GM21381 (cell line): ENCODE data around the gene PLEKHA6.

Experiments used
- ATAC-seq: cut with Tn5 transposase; IDR thresholded peaks from one replicate; pipeline ENCODE4 v1.9.1; 2021; ENCODE audit warnings: mild to moderate bottlenecking, moderate library complexity; ENCODE audit not compliant: unreplicated experiment

Gene PLEKHA6

GRCh38 chr1:204263254-204263910 is 96.3 kb downstream of the PLEKHA6 start:
- no peak for ATAC-seq

GRCh38 chr1:204262506-204263253 is 97.0 kb downstream of the PLEKHA6 start:
- ATAC-seq = no peak

GRCh38 chr1:204261746-204262505 is 97.8 kb downstream of the PLEKHA6 start:
- ATAC-seq = no peak

GRCh38 chr1:204261266-204261665 is 98.5 kb downstream of the PLEKHA6 start:
- ATAC-seq = no peak

- ATAC-seq = no peak
Observed at GRCh38 chr1:204260601-204261197, 99.0 kb downstream of the PLEKHA6 start.

- no peak for ATAC-seq
Observed at GRCh38 chr1:204259782-204260181, 99.9 kb downstream of the PLEKHA6 start.

- no peak for ATAC-seq
Observed at GRCh38 chr1:204259196-204259595, 100.5 kb downstream of the PLEKHA6 start.

- no peak for ATAC-seq
Observed at GRCh38 chr1:204258213-204259115, 101.3 kb downstream of the PLEKHA6 start.

GRCh38 chr1:204257446-204257845 is 102.3 kb downstream of the PLEKHA6 start:
- ATAC-seq = no peak

GRCh38 chr1:204256531-204256930 is 103.2 kb downstream of the PLEKHA6 start:
- no peak for ATAC-seq

- ATAC-seq = no peak
Observed at GRCh38 chr1:204255966-204256365, 103.8 kb downstream of the PLEKHA6 start.

- ATAC-seq = no peak
Observed at GRCh38 chr1:204255225-204255624, 104.5 kb downstream of the PLEKHA6 start.

GRCh38 chr1:204254031-204254661 is 105.6 kb downstream of the PLEKHA6 start:
- no peak for ATAC-seq

GRCh38 chr1:204251926-204252689 is 107.6 kb downstream of the PLEKHA6 start:
- no peak for ATAC-seq

- ATAC-seq = no peak
Observed at GRCh38 chr1:204251286-204251685, 108.4 kb downstream of the PLEKHA6 start.

GRCh38 chr1:204250428-204251030 is 109.2 kb downstream of the PLEKHA6 start:
- no peak for ATAC-seq

- no peak for ATAC-seq
Observed at GRCh38 chr1:204249736-204250427, 109.8 kb downstream of the PLEKHA6 start.

GRCh38 chr1:204248954-204249353 is 110.8 kb downstream of the PLEKHA6 start:
- no peak for ATAC-seq
